Measurements from ENCODE around the gene IBSP. TPM values are rescaled to one million over a fixed set of nuclear protein-coding genes. Genes with fewer than 3 reads are reported as not detected.

IBSP gene
- total RNA-seq, 2 donors from 2014 or later: not detected

DNA sequence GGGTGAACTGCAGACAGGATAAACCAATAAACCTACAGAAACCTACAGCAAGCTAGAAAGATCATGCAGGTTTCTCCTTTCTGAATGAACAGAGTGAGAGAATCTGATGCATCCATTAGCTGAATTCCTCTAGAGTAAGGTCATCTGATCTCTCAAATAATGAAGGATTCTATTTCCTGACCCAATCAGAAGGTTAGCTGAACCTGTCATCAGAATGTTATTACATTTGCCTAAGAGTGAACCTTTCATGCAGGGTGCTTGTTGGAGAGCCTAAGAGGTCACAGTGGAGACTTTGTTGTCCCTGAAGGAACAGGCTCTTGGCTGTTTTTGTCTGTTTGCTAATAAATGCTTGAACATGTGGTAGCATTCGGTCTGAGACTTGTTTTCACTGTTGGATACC lies 57.5 kb downstream of the IBSP start:
- Histone ChIP-seq H3K4me3 (ENCODE audit: low read length) (no peak overlapping the region), H3K4me1 (ENCODE audit: control insufficient read depth, insufficient read depth, low read length) (peaks cover 2% of the 10 kb centered on the region), H3K27ac (ENCODE audit: low read depth, low read length) (no peak overlapping the region), H3K36me3 (ENCODE audit: control insufficient read depth, insufficient read depth, low read length) (no peaks in the 10 kb centered on the region), H3K9me3 (ENCODE audit: control insufficient read depth, low read length) (peaks cover 2% of the 10 kb centered on the region), H3K9ac (ENCODE audit: extremely low read depth, low read length, poor library complexity, severe bottlenecking) (no peak overlapping the region), H3K27me3 (ENCODE audit: control insufficient read depth, insufficient read depth, low read length, poor library complexity, severe bottlenecking) (no peaks in the 10 kb centered on the region)
- no peak for TF ChIP-seq CTCF (conservative IDR thresholded peaks at IDR 0.05)
- H3K36me3 Mint-ChIP-seq (ENCODE audit: low read depth): peaks cover under 1% of the 10 kb centered on the region
- H3K27ac Mint-ChIP-seq: peak overlapping the region; percentile 43
- no peak for DNase-seq
- H3K27me3 Mint-ChIP-seq (ENCODE audit: insufficient read depth): peaks cover 3% of the 10 kb centered on the region
- 85% methylated on average over 1 of the region's 1 CpG; no CpG with 5 or more reads in 1 of the 2 experiments for WGBS, 2 experiments (ENCODE audit: insufficient coverage in 1 of 2, insufficient read length in 1 of 2)
- H3K4me1 Mint-ChIP-seq: peaks cover 22% of the 10 kb centered on the region
- no peak overlapping the region for H3K4me3 Mint-ChIP-seq
- H3K9me3 Mint-ChIP-seq: no peaks in the 10 kb centered on the region

GRCh38 chr4:87857789-87858188 lies 58.4 kb downstream of the IBSP start:
- 59 to 94% methylated on average over 3 to 5 of the region's 5 CpGs for WGBS, 2 experiments (ENCODE audit: insufficient coverage in 1 of 2, insufficient read length in 1 of 2)

More at GRCh38 chr4:87857789-87858188, 58.4 kb downstream of the IBSP start:
- Histone ChIP-seq H3K27me3 (ENCODE audit: control insufficient read depth, insufficient read depth, low read length, poor library complexity, severe bottlenecking) (no peaks in the 10 kb centered on the region), H3K4me1 (ENCODE audit: control insufficient read depth, insufficient read depth, low read length) (peaks cover 2% of the 10 kb centered on the region), H3K36me3 (ENCODE audit: control insufficient read depth, insufficient read depth, low read length) (no peaks in the 10 kb centered on the region), H3K9me3 (ENCODE audit: control insufficient read depth, low read length) (peaks cover 7% of the 10 kb centered on the region), H3K9ac (ENCODE audit: extremely low read depth, low read length, poor library complexity, severe bottlenecking) (no peak overlapping the region), H3K4me3 (ENCODE audit: low read length) (no peak overlapping the region), H3K27ac (ENCODE audit: low read depth, low read length) (no peak overlapping the region)
- Mint-ChIP-seq H3K27ac (no peak overlapping the region), H3K36me3 (ENCODE audit: low read depth) (peaks cover 9% of the 10 kb centered on the region), H3K4me1 (peaks cover 22% of the 10 kb centered on the region), H3K9me3 (peaks cover 8% of the 10 kb centered on the region), H3K4me3 (no peak overlapping the region), H3K27me3 (ENCODE audit: insufficient read depth) (peaks cover 3% of the 10 kb centered on the region)
- DNase-seq: no peak
- TF ChIP-seq CTCF (conservative IDR thresholded peaks at IDR 0.05): no peak

Other genes with a start within 250 kb of the IBSP start
- gene DSPP, start 191.0 kb upstream of the IBSP start, total RNA-seq: not detected
- gene DMP1, start 149.3 kb upstream of the IBSP start, total RNA-seq: under 1 TPM in 1 of 2 donors, not detected in 1; 0.09 TPM
- gene MEPE, start 33.4 kb downstream of the IBSP start, total RNA-seq: under 1 TPM; 0.37 to 0.89 TPM
- gene SPP1, start 176.2 kb downstream of the IBSP start, total RNA-seq: 1 to 10 TPM in 1 of 2 donors, under 1 TPM in 1; 0.31 to 8.8 TPM
- 10 to 100 TPM; 31.4 to 34.2 TPM for gene PKD2, start 208.1 kb downstream of the IBSP start, total RNA-seq